HepG2 (cell line): ENCODE measurements around the gene CAP2. TPM values are rescaled to one million over a fixed set of nuclear protein-coding genes. Genes with fewer than 3 reads are reported as not detected.

ENCODE experiments used
- ARID3A ChIP-seq: IDR thresholded peaks from 2 replicates; pipeline ENCODE4 v1.6.1; 2012; ENCODE audit warnings: low read depth, low read length, improper control_type of control experiment
- CBX5 ChIP-seq: sonication (generic); formaldehyde crosslinking; IDR thresholded peaks from 2 replicates; pipeline ENCODE4 v1.4.0; 2020; ENCODE audit warnings: missing genetic modification reagents, borderline replicate concordance
- GTF3A ChIP-seq: sonication (generic); formaldehyde crosslinking; conservative IDR thresholded peaks from 2 replicates; pipeline ENCODE4 v1.4.0; 2020; ENCODE audit warnings: mild to moderate bottlenecking, missing genetic modification reagents
- ISL2 ChIP-seq: sonication (generic); formaldehyde crosslinking; IDR thresholded peaks from 2 replicates; pipeline ENCODE4 v1.5.0; 2020; ENCODE audit warnings: missing genetic modification reagents
- MEIS1 ChIP-seq: sonication (generic); formaldehyde crosslinking; IDR thresholded peaks from 2 replicates; pipeline ENCODE4 v1.9.0; 2021; ENCODE audit warnings: mild to moderate bottlenecking, missing genetic modification reagents, moderate library complexity, borderline replicate concordance
- NFAT5 ChIP-seq: sonication (generic); formaldehyde crosslinking; IDR thresholded peaks from 2 replicates; pipeline ENCODE4 v1.4.0; 2020; ENCODE audit warnings: missing genetic modification reagents
- PRMT3 ChIP-seq: sonication (generic); formaldehyde crosslinking; IDR thresholded peaks from 2 replicates; pipeline ENCODE4 v1.8.1; 2022; ENCODE audit warnings: low read depth, mild to moderate bottlenecking, moderate library complexity, missing genetic modification reagents, borderline replicate concordance
- TEAD3 ChIP-seq: optimal IDR thresholded peaks from 2 replicates; pipeline ENCODE3; 2016; ENCODE audit warnings: borderline replicate concordance
- THAP9 ChIP-seq: sonication (generic); formaldehyde crosslinking; IDR thresholded peaks from 2 replicates; pipeline ENCODE4; 2020; ENCODE audit warnings: missing genetic modification reagents, mild to moderate bottlenecking, borderline replicate concordance
- ZBTB4 ChIP-seq: sonication (generic); formaldehyde crosslinking; IDR thresholded peaks from 2 replicates; pipeline ENCODE4 v1.4.0; 2020; ENCODE audit warnings: missing genetic modification reagents, mild to moderate bottlenecking, borderline replicate concordance
- ZNF12 ChIP-seq: sonication (generic); formaldehyde crosslinking; IDR thresholded peaks from 2 replicates; pipeline ENCODE4 v1.5.0; 2020; ENCODE audit warnings: missing genetic modification reagents
- ZNF331 ChIP-seq: sonication (generic); formaldehyde crosslinking; IDR thresholded peaks from 2 replicates; pipeline ENCODE4 v1.4.0; 2020; ENCODE audit warnings: missing genetic modification reagents
- ZNF496 ChIP-seq: sonication (generic); formaldehyde crosslinking; IDR thresholded peaks from 2 replicates; pipeline ENCODE4 v1.8.1; 2023; ENCODE audit warnings: mild to moderate bottlenecking, moderate library complexity, missing genetic modification reagents; ENCODE audit not compliant: insufficient replicate concordance
- ZNF543 ChIP-seq: sonication (generic); formaldehyde crosslinking; IDR thresholded peaks from 2 replicates; pipeline ENCODE4 v1.4.0; 2020; ENCODE audit warnings: mild to moderate bottlenecking, missing genetic modification reagents
- ZNF557 ChIP-seq: sonication (generic); formaldehyde crosslinking; IDR thresholded peaks from 2 replicates; pipeline ENCODE4 v1.4.0; 2020; ENCODE audit warnings: missing genetic modification reagents
- polyA plus RNA-seq, 8 experiments: library from polyadenylated mRNA; depleted of rRNA in 3 of 8; stranded (reverse) in 7 of 8; unstranded in 1 of 8; fragments of >200 nt; fragmentation: Illumina TruSeq in 4 of 8; extraction: Trizol in 4 of 8; gene quantifications; 2 replicates each; pipeline versions ENCODE4 v1.2.1 to v1.2.3, GENCODE V29; 2011 to 2016; ENCODE audit warnings: low read depth in 4 of 8, missing spikeins in 1 of 8, mixed read lengths in 1 of 8; ENCODE audit not compliant: insufficient read depth in 1 of 8
- total RNA-seq, 5 experiments: library from RNA; depleted of rRNA; stranded (reverse); fragments of >200 nt; fragmentation: Illumina TruSeq; extraction: Trizol; gene quantifications; 2 replicates each; pipeline ENCODE4 v1.2.3, GENCODE V29; 2016; ENCODE audit warnings: low read depth in 1 of 5

CAP2 gene
- total and polyA plus RNA-seq, 2 of the 13 experiments (the other 11 are each of a cell fraction or from before 2014, with no cell fraction given), result 7.9 to 53.1 TPM

- TF ChIP-seq ISL2 (CRISPR knock-in tag) (0 out of 2 replicates have a peak, but pooled peaks have one; percentile 3), CBX5 (CRISPR knock-in tag) (peak; percentile 72; the same call in 1 of the 2 replicates), ZNF331 (peak; percentile 47; the same call in 1 of the 2 replicates), MEIS1 (CRISPR knock-in tag) (peak; percentile 85; the same call in 1 of the 2 replicates), ZNF543 (0 out of 2 replicates have a peak, but pooled peaks have one; percentile 24), ZNF12 (CRISPR knock-in tag) (0 out of 2 replicates have a peak, but pooled peaks have one; percentile 17), ARID3A (no peak), ZBTB4 (CRISPR knock-in tag) (0 out of 2 replicates have a peak, but pooled peaks have one; percentile 80), ZNF496 (CRISPR knock-in tag) (no peak), THAP9 (CRISPR knock-in tag) (peak; percentile 73), ZNF557 (CRISPR knock-in tag) (no peak; the same call in 1 of the 2 replicates), GTF3A (no peak), NFAT5 (CRISPR knock-in tag) (no peak), TEAD3 (peak; percentile 63), PRMT3 (CRISPR knock-in tag) (no peak; the same call in 1 of the 2 replicates)
Observed at GRCh38 chr6:17599877-17600526, 206.6 kb downstream of the CAP2 start, which contains the start of gene FAM8A1 (continued).
